Kidney epithelial cell (primary cell): Measurements from ENCODE around the gene MT1M. TPM values are rescaled to one million over a fixed set of nuclear protein-coding genes. Genes with fewer than 3 reads are reported as not detected.
"Not testable (repeated sequence)": the region's sequence is repeated elsewhere in the genome, so short reads cannot be mapped to it uniquely, and the experiment has no call there.

Experiments
- DNase-seq: peaks from one replicate; pipeline ENCODE4 v3.0.0-alpha.2; 2010; ENCODE audit warnings: low read depth
- H3K27me3 ChIP-seq: 2 replicates; pipeline ENCODE4 v1.6.0; 2011; ENCODE audit warnings: low read length; ENCODE audit not compliant: control insufficient read depth, insufficient read depth
- H3K36me3 ChIP-seq: 2 replicates; pipeline ENCODE4 v1.5.1; 2011; ENCODE audit warnings: low read length; ENCODE audit not compliant: control insufficient read depth, insufficient read depth
- H3K4me3 ChIP-seq: 2 replicates; pipeline ENCODE4 v1.5.1; 2011; ENCODE audit warnings: low read depth, mild to moderate bottlenecking, control low read depth, low read length
- CTCF ChIP-seq: IDR thresholded peaks from 2 replicates; pipeline ENCODE4 v1.5.1; 2011; ENCODE audit warnings: mild to moderate bottlenecking, moderate library complexity, low read length, control low read depth, inconsistent platforms; ENCODE audit not compliant: insufficient read depth, poor library complexity, severe bottlenecking
- total RNA-seq: library from RNA; depleted of rRNA; stranded (reverse); fragments of >200 nt; gene quantifications from 2 replicates; pipeline ENCODE4 v1.2.3, GENCODE V29; 2015

Gene MT1M
- total RNA-seq, 1 donor from 2014 or later, result 1.9 TPM

- no peak for DNase-seq
- Histone ChIP-seq H3K36me3 (no peaks in the 10 kb centered on the region), H3K4me3 (peak overlapping the region; percentile 35), H3K27me3 (no peaks in the 10 kb centered on the region)
- TF ChIP-seq CTCF, result no peak
Observed at GRCh38 chr16:56616608-56617211, 15.7 kb upstream of the MT1M start.

- DNase-seq, result no peak
- H3K36me3 ChIP-seq, result no peaks in the 10 kb centered on the region
- no peaks in the 10 kb centered on the region for H3K27me3 ChIP-seq
- H3K4me3 ChIP-seq, result peak overlapping the region; percentile 35
- no peak for TF ChIP-seq CTCF
Observed at GRCh38 chr16:56617212-56618085, 15.0 kb upstream of the MT1M start.

GRCh38 chr16:56618138-56618537, 14.3 kb upstream of the MT1M start:
- H3K36me3 ChIP-seq, result no peaks in the 10 kb centered on the region
- no peaks in the 10 kb centered on the region for H3K27me3 ChIP-seq
- no peak for TF ChIP-seq CTCF
- DNase-seq, result no peak
- peak overlapping the region; percentile 35 for H3K4me3 ChIP-seq

- no peaks in the 10 kb centered on the region for H3K36me3 ChIP-seq
- TF ChIP-seq CTCF, result no peak
- no peak overlapping the region for H3K4me3 ChIP-seq
- DNase-seq, result no peak
- no peaks in the 10 kb centered on the region for H3K27me3 ChIP-seq
Observed at GRCh38 chr16:56620339-56620897, 12.0 kb upstream of the MT1M start.

- not testable (repeated sequence) for H3K36me3 ChIP-seq
Observed at GRCh38 chr16:56621665-56622445, 10.6 kb upstream of the MT1M start.

GRCh38 chr16:56623184-56623583, 9.3 kb upstream of the MT1M start:
- H3K4me3 ChIP-seq, DNase-seq, H3K27me3 ChIP-seq, H3K36me3 ChIP-seq: not testable (repeated sequence)

More at GRCh38 chr16:56621665-56622445, 10.6 kb upstream of the MT1M start:
- not testable (repeated sequence) for H3K4me3 ChIP-seq, DNase-seq, H3K27me3 ChIP-seq
